SJSA1 (cell line): ENCODE data around the gene GCFC2. TPM values are rescaled to one million over a fixed set of nuclear protein-coding genes. Genes with fewer than 3 reads are reported as not detected.
"Not testable (repeated sequence)": the region's sequence is repeated elsewhere in the genome, so short reads cannot be mapped to it uniquely, and the experiment has no call there.

ENCODE experiments used
- DNase-seq, 2 experiments: peaks; one replicate each; pipeline ENCODE4 v3.0.0-alpha.2; 2015 to 2020; ENCODE audit warnings: low spot score in 2 of 2, low read depth in 1 of 2
- H3K27ac ChIP-seq: fragments of 250-450 bp; sonication (Bioruptor Pico); 2 replicates; pipeline ENCODE4 v1.5.1; 2020; ENCODE audit warnings: mild to moderate bottlenecking, moderate library complexity
- H3K27me3 ChIP-seq: fragments of 250-450 bp; sonication (Bioruptor Pico); replicated peaks from 2 replicates; pipeline ENCODE4 v1.5.1; 2020; ENCODE audit warnings: mild to moderate bottlenecking, moderate library complexity
- H3K36me3 ChIP-seq: fragments of 250-450 bp; sonication (Bioruptor Pico); 2 replicates; pipeline ENCODE4 v1.5.1; 2020; ENCODE audit warnings: mild to moderate bottlenecking
- H3K4me1 ChIP-seq: fragments of 250-450 bp; sonication (Bioruptor Pico); replicated peaks from 2 replicates; pipeline ENCODE4 v1.6.1; 2021; ENCODE audit warnings: mild to moderate bottlenecking
- H3K4me3 ChIP-seq: fragments of 250-450 bp; sonication (Bioruptor Pico); 2 replicates; pipeline ENCODE4 v1.5.1; 2020; ENCODE audit warnings: mild to moderate bottlenecking
- H3K9me3 ChIP-seq: fragments of 250-450 bp; sonication (Bioruptor Pico); replicated peaks from 2 replicates; pipeline ENCODE4 v1.5.1; 2020; ENCODE audit warnings: mild to moderate bottlenecking
- total RNA-seq: library from RNA; depleted of rRNA; stranded (reverse); fragments of >200 nt; shearing (Covaris generic); gene quantifications from 2 replicates; pipeline ENCODE4 v1.2.3, GENCODE V29; 2014; rRNA removed

The GCFC2 gene
- 28.4 TPM in 2 replicates for total RNA-seq

DNA sequence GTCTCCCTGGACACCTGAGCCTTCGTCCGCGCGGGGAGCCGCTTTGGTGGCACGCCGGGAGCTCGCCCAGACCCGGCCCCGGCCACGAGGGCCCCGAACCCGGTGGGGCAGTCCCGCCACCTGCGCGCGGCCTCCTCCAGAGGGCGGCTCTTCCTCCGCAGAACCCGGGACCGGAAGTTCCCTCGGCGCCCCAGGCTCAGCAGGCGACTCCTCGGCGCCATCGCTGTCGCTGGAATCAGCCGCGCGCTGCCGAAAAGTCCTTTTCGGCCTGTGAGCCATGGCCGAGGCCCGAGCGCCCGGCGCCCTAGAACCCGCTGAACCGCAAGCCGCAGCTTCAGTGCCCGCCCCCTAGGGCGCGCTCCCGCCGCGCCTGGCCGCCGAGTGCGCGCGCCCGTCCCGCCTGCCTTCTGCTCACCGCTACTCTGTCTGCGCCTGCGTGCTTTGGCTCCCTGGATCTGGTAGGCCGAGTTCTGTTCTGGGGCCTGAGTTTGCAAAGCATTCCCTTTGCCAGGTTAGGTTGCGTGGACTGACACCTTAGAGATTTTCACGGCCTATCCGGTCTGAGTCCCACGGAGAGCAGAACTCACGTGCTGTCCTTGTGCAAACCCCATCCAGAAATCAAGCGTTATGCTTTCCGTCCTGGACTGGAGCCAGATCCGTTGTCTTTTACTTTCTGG, at the start of gene GCFC2:
TSS of gene GCFC2 (minus strand) at position 339 of the 677 bp plus-strand sequence. CDS start at position 279, 60 bp downstream.
- Histone ChIP-seq H3K27me3 (no peaks in the 10 kb centered on the region), H3K27ac (peak within 1 kb of the TSS; percentile 77), H3K4me3 (peak within 1 kb of the TSS; percentile 53), H3K4me1 (peaks cover 14% of the 10 kb centered on the region), H3K36me3 (peaks cover 6% of the 10 kb centered on the region; the same call in 1 of the 2 replicates), H3K9me3 (no peaks in the 10 kb centered on the region)
- DNase-seq = peak; percentile 91 to 93

DNA sequence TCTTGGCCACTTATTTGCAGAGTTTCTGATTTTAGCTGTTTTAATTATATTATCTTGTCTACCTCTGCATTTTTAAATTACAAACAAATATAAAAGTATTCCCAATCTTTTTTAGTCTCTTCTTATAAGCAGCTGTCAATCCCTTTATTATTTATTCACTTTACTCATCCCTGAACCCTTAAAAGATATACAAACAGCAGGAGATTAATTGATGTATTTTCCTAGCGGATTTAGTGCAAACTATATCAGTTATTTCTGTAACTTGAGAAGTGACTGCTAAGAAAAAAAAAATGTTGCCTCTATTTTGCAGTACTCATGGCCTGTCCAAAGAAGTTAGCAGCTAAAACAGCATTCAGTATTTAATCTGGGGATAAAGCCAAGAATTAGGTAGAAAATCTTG, 42.1 kb upstream of the GCFC2 start:
- no peak overlapping the region for H3K4me3 ChIP-seq
- H3K27ac ChIP-seq = no peak overlapping the region
- H3K4me1 ChIP-seq = no peaks in the 10 kb centered on the region
- DNase-seq = no peak
- H3K27me3 ChIP-seq = 0 out of 2 replicates have a peak, but pooled peaks cover 2% of the 10 kb centered on the region
- no peaks in the 10 kb centered on the region for H3K9me3 ChIP-seq
- H3K36me3 ChIP-seq = no peaks in the 10 kb centered on the region

DNA sequence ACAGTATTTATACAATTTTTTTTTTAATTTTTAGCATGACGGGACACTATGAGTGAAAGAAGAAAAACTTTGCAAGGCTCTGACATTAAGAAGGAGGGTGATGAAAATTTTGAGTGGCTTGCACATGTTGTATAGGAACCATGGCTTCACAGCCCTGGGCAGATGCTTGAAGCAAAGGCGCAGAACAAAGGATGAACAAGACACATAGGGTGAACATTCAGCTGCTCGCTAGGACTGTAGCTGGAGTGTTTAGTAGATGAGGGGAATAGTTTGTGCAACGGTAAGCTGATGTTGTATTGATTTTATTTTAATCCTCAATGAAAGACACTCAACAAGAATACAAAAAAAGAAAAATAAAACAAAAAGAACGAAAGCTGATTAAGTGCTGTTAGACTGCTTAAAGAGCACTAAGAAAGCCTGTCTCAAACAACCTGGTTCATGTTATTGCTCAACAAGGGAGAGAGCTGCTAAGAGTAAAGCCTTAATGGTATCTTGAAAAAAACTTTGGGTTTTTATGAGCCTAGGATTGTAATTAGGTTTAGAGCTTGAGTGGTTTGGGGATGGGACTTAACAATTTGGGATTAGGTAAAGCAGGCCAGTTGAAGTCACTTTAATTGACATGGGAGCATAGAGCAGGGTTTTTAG, 41.2 kb upstream of the GCFC2 start:
- H3K27me3 ChIP-seq = 0 out of 2 replicates have a peak, but pooled peaks cover 2% of the 10 kb centered on the region
- no peak overlapping the region for H3K27ac ChIP-seq
- H3K4me3 ChIP-seq = no peak overlapping the region
- no peaks in the 10 kb centered on the region for H3K9me3 ChIP-seq
- H3K36me3 ChIP-seq = no peaks in the 10 kb centered on the region
- DNase-seq = no peak
- no peaks in the 10 kb centered on the region for H3K4me1 ChIP-seq

DNA sequence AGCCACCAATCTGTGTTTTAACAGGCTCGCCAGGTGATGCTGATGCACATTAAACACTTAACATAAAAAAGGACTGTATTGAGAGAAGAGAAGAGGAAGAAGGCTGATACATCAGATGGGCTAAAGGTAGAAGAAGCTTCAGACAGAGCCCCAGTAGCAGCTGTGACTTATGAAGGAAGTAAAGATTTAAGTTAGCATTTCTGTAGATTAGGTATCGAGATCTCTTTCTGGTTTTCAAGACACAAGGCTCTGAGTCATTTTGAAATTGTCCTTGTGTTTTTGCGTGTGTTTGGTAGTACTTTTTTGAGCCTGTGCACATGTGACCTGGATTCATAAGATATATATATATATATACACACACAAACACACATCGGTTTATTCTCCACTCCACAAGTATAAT, 40.6 kb upstream of the GCFC2 start:
- H3K4me3 ChIP-seq = no peak overlapping the region
- no peak overlapping the region for H3K27ac ChIP-seq
- H3K9me3 ChIP-seq = no peaks in the 10 kb centered on the region
- DNase-seq = no peak
- no peaks in the 10 kb centered on the region for H3K36me3 ChIP-seq
- H3K4me1 ChIP-seq = no peaks in the 10 kb centered on the region
- 0 out of 2 replicates have a peak, but pooled peaks cover 2% of the 10 kb centered on the region for H3K27me3 ChIP-seq

DNA sequence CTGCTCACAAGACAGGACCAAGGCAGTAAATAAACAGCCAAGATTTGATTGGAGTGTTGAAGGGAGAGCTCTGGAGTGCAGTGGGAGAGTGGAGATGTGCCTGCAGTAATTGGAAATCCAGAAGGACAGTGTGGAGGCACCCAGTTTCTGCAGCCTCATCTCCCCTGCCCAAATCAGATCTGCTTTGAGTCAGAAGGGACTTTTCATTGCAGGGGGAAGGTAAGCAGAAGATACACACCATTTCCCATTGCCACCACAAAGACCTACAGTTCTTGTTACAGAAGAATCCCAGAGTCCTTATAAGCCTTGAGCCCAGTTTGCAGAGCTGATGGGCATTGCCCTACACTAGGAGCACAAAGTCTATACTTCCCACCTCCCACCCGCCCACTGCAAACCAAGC, 27.2 kb upstream of the GCFC2 start:
- no peak overlapping the region for H3K27ac ChIP-seq
- no peak for DNase-seq
- H3K27me3 ChIP-seq = 0 out of 2 replicates have a peak, but pooled peaks cover 4% of the 10 kb centered on the region
- no peaks in the 10 kb centered on the region for H3K4me1 ChIP-seq
- H3K4me3 ChIP-seq = no peak overlapping the region
- H3K36me3 ChIP-seq = no peaks in the 10 kb centered on the region
- no peaks in the 10 kb centered on the region for H3K9me3 ChIP-seq

DNA sequence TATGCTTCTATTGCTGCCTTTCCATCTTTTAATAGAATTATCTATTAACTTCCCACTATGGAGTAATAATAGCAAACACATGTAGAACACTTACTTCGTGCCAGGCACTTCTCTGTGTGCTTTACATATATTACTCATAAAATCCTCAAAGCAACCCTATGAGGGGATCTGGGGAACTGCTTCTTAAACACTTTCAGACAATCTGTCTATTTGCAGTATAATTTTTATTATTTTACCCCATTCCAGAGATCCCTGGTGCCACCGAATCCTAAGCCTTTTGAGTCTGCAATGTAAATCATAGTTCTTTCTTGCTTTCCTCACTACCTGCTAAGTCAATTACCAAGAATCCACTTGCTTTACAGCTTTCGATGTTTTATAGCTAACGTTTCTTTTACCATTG, 25.6 kb upstream of the GCFC2 start:
- H3K27ac ChIP-seq = no peak overlapping the region
- H3K4me1 ChIP-seq = no peaks in the 10 kb centered on the region
- 0 out of 2 replicates have a peak, but pooled peaks cover 6% of the 10 kb centered on the region for H3K27me3 ChIP-seq
- no peak for DNase-seq
- H3K4me3 ChIP-seq = no peak overlapping the region
- H3K9me3 ChIP-seq = no peaks in the 10 kb centered on the region
- no peaks in the 10 kb centered on the region for H3K36me3 ChIP-seq

DNA sequence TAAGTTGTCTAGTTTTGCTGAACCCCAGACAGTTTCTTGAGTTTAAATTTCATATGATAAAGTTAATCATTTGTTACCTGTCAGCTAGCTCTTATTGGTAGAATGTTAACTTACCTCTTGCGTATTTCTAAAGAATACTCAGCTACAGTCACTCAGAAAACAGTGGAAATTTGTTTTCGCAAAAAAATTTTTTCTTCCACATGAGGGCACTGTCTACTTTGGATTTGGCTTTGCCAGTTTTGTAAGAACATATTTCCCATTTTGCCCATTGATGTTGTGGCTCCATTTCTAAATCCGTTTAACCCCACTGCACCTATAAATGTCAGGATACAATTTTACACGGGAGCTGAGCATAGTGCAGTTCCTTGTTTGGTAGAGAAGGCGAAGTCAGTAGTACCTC, 19.1 kb upstream of the GCFC2 start:
- Histone ChIP-seq H3K27ac (no peak overlapping the region), H3K4me3 (no peak overlapping the region), H3K9me3 (no peaks in the 10 kb centered on the region; the same call in 1 of the 2 replicates), H3K36me3 (no peaks in the 10 kb centered on the region), H3K4me1 (no peaks in the 10 kb centered on the region), H3K27me3 (peaks cover 9% of the 10 kb centered on the region; the same call in 1 of the 2 replicates)
- no peak for DNase-seq

DNA sequence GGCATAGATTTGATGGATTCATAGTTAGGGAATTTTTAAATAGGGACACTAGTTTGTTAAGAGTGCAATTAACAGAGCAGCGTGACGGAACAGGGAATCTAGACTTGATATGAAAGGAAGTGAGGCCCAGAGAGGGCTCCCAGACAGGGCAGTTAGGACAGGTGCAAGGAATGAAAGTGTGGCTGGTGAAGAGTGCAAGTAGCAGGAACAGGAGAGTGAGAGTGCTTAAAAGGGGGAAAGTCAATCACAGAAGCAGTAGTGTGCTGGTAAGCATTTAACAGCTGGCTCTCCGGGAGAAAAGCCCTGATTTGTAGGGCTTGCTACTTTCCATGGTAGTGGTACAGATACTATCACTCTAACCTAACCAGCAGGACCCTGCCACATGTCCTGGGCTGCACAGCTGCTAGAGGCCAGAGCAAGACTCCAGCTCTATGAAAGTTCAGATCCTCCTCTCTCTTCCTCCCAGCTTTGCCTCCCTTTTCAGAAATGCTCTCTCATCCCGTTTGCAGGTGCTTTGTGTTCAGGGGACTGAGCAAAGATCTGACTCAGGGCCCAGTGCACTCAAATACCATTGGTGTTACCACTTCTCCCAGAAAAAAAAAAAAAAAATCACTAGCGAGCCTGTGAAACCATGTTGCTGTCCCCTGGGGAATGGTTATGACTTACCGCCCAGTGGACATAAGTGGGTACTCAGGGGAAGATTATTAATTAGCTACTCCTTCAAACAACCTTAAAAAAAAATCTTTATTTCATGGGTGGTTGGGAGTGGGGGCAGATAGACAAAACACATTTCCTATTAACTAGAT, 18.1 kb upstream of the GCFC2 start:
- no peaks in the 10 kb centered on the region; the same call in 1 of the 2 replicates for H3K9me3 ChIP-seq
- no peak for DNase-seq
- no peaks in the 10 kb centered on the region for H3K4me1 ChIP-seq
- H3K27me3 ChIP-seq = peaks cover 9% of the 10 kb centered on the region; the same call in 1 of the 2 replicates
- H3K4me3 ChIP-seq = no peak overlapping the region
- no peaks in the 10 kb centered on the region for H3K36me3 ChIP-seq
- H3K27ac ChIP-seq = no peak overlapping the region

DNA sequence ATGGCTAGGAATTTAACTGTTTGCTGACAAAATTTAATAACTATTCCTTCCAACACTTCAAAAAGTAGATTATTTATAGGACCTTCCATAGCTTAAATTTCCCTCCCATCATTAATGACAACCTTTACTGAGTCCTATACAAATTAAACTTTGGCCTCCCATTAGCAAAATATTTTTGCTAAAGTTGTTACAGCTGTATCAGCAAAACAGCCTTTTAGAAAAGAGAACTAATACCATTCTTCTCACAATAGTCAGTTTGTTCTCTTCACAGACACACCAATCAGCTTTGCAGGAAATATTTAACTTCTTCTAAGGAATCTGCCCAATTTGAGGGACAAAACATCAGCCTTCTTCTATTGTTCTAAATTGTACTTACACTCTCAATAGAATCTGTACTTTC, 12.0 kb upstream of the GCFC2 start:
- H3K9me3 ChIP-seq = no peaks in the 10 kb centered on the region; the same call in 1 of the 2 replicates
- H3K4me3 ChIP-seq = no peak overlapping the region
- H3K27me3 ChIP-seq = peaks cover 10% of the 10 kb centered on the region; the same call in 1 of the 2 replicates
- no peak overlapping the region for H3K27ac ChIP-seq
- no peaks in the 10 kb centered on the region for H3K36me3 ChIP-seq
- H3K4me1 ChIP-seq = no peaks in the 10 kb centered on the region
- DNase-seq = no peak

DNA sequence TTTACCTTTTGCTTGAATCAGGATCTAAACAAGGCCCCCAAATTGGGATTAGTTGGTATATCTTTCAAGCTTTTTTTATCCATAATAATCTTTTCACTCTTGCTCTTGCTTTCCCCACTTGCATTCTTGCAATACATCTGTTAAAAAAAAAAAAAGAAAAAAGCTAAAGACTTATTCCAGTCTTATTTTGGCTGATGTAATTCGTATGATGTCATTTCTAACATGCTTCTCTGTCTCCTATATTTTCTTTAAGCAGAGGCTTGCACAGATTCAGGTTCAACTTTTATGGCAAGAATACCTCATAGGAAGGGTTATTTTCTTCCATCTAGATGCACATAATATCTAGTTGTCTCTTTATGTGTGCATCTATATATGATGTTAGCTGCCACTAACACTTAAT, 9.8 kb upstream of the GCFC2 start:
- Histone ChIP-seq H3K4me1 (no peaks in the 10 kb centered on the region), H3K27ac (no peak overlapping the region), H3K36me3 (no peaks in the 10 kb centered on the region), H3K27me3 (peaks cover 3% of the 10 kb centered on the region; the same call in 1 of the 2 replicates), H3K4me3 (no peak overlapping the region), H3K9me3 (no peaks in the 10 kb centered on the region)
- DNase-seq = no peak

DNA sequence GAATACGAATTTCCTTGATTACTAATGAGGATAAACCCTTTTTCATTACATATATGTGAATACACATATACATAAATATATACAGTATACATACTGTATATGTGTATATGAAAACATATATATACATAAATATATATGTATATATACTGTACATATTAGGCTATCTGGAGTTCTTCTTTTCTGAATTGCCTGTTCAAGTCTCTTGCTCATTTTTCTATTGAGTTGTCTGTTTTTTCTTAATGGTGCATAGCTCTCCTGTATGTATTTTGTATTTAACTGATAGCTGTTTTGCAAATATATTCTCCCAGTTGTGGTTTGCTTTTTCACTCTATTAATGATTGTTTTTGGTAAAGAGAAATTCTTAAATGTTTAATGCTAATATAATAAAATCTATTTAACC, 8.9 kb upstream of the GCFC2 start:
- no peak for DNase-seq
- peaks cover 3% of the 10 kb centered on the region; the same call in 1 of the 2 replicates for H3K27me3 ChIP-seq
- H3K4me1 ChIP-seq = 0 out of 2 replicates have a peak, but pooled peaks cover 1% of the 10 kb centered on the region
- no peak overlapping the region for H3K4me3 ChIP-seq
- no peaks in the 10 kb centered on the region for H3K36me3 ChIP-seq
- no peak overlapping the region for H3K27ac ChIP-seq
- H3K9me3 ChIP-seq = no peaks in the 10 kb centered on the region

DNA sequence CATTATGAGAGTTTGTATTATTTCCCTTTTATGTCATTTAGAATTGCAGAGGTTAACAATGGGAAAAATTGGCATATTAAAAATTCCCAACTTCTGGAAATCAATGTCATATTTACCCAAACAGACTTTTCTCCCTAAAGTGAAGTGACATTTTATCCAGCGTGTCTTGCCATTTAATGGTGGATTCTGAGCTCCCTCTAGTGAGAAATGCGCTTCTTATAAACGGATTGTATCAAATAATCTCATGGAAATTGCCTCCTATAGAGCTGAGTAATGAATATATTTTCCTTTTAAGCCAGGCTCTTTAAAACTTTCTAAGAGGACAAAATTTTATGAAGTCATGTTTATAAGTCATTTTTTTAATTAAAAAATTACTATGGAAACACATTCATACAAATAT, 5.7 kb upstream of the GCFC2 start:
- no peak overlapping the region for H3K4me3 ChIP-seq
- no peak for DNase-seq
- H3K27ac ChIP-seq = no peak overlapping the region
- H3K4me1 ChIP-seq = peaks cover 4% of the 10 kb centered on the region; the same call in 1 of the 2 replicates
- no peaks in the 10 kb centered on the region for H3K9me3 ChIP-seq
- peaks cover under 1% of the 10 kb centered on the region; the same call in 1 of the 2 replicates for H3K27me3 ChIP-seq
- H3K36me3 ChIP-seq = no peaks in the 10 kb centered on the region

DNA sequence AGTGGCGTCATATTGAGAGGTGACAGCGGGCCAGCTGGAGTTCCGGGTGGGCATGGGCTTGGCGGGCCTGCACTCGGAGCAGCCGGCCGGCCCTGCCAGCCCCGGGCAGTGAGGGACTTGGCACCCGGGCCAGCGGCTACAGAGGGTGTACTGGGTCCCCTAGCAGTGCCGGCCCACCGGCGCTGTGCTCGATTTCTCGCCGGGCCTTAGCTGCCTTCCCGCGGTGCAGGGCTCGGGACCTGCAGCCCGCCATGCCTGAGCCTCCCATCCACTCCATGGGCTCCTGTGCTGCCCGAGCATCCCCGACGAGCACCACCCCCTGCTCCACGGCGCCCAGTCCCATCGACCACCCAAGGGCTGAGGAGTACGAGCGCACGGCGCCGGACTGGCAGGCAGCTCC, 875 bp upstream of the GCFC2 start:
- H3K4me1 ChIP-seq = peaks cover 14% of the 10 kb centered on the region
- H3K9me3 ChIP-seq, H3K36me3 ChIP-seq, H3K4me3 ChIP-seq, H3K27me3 ChIP-seq, DNase-seq, H3K27ac ChIP-seq: not testable (repeated sequence)
